Stimulated activated CD8-positive, alpha-beta memory T cell treated with anti-CD3 and anti-CD28 coated beads, Interleukin-15, amount 100 ng/mL, for 4 hours (primary cell): ENCODE measurements around the gene SNAP91.
"Not testable (repeated sequence)": the region's sequence is repeated elsewhere in the genome, so short reads cannot be mapped to it uniquely, and the experiment has no call there.

Experiments
- DNase-seq, 2 donors: peaks; one replicate each; pipeline ENCODE4 v3.0.0-alpha.2; 2020; ENCODE audit warnings: low read depth in 2 of 2

SNAP91 gene

GRCh38 chr6:83708970-83709747 lies at the start of gene SNAP91:
TSS of gene SNAP91 (minus strand) at chr6:83709101. CDS start at chr6:83707927, 1,174 bp downstream.
- DNase-seq: no peak

GRCh38 chr6:83758533-83758932 lies 49.6 kb upstream of the SNAP91 start:
- no peak for DNase-seq

GRCh38 chr6:83757021-83757420 lies 48.1 kb upstream of the SNAP91 start:
- DNase-seq: no peak

- DNase-seq: no peak
Observed at GRCh38 chr6:83756565-83756964, 47.7 kb upstream of the SNAP91 start.

- DNase-seq: not testable (repeated sequence)
Observed at GRCh38 chr6:83752375-83752774, 43.5 kb upstream of the SNAP91 start.

GRCh38 chr6:83741089-83741488 lies 32.2 kb upstream of the SNAP91 start:
- no peak for DNase-seq

- DNase-seq: no peak
Observed at GRCh38 chr6:83735461-83735860, 26.6 kb upstream of the SNAP91 start.

GRCh38 chr6:83729871-83730270 lies 21.0 kb upstream of the SNAP91 start:
- no peak for DNase-seq

GRCh38 chr6:83722876-83723275 lies 14.0 kb upstream of the SNAP91 start:
- no peak for DNase-seq

GRCh38 chr6:83717809-83718208 lies 8.9 kb upstream of the SNAP91 start:
- no peak for DNase-seq

- no peak for DNase-seq
Observed at GRCh38 chr6:83711958-83712357, 3.1 kb upstream of the SNAP91 start.

GRCh38 chr6:83709748-83710050 lies 798 bp upstream of the SNAP91 start:
- no peak for DNase-seq

GRCh38 chr6:83708546-83708969 lies 343 bp downstream of the SNAP91 start:
- DNase-seq: no peak

GRCh38 chr6:83707829-83708545 lies 914 bp downstream of the SNAP91 start:
- DNase-seq: no peak

- no peak for DNase-seq
Observed at GRCh38 chr6:83702749-83703148, 6.2 kb downstream of the SNAP91 start.

GRCh38 chr6:83702077-83702476 lies 6.8 kb downstream of the SNAP91 start:
- no peak for DNase-seq

GRCh38 chr6:83696674-83697073 lies 12.2 kb downstream of the SNAP91 start:
- DNase-seq: no peak

GRCh38 chr6:83685481-83685880 lies 23.4 kb downstream of the SNAP91 start:
- no peak for DNase-seq

GRCh38 chr6:83677791-83678190 lies 31.1 kb downstream of the SNAP91 start:
- DNase-seq: no peak

- DNase-seq: no peak
Observed at GRCh38 chr6:83637953-83638352, 70.9 kb downstream of the SNAP91 start.

- no peak for DNase-seq
Observed at GRCh38 chr6:83636800-83637199, 72.1 kb downstream of the SNAP91 start.

- DNase-seq: no peak
Observed at GRCh38 chr6:83633609-83634008, 75.3 kb downstream of the SNAP91 start.

- DNase-seq: no peak
Observed at GRCh38 chr6:83633149-83633548, 75.8 kb downstream of the SNAP91 start.
